HEK293 (cell line): ENCODE results near the gene ZNF865.

Experiments
- CTCF ChIA-PET: fragments of 350-600 bp; formaldehyde crosslinking; extraction: SDS; loops from one replicate; lab custom pipeline; 2021; ENCODE audit warnings: antibody characterized with exemption; lab: Yijun Ruan, JAX
- POLR2A ChIA-PET: fragments of 300-600 bp; formaldehyde crosslinking; extraction: SDS; loops from one replicate; lab custom pipeline; 2020; ENCODE audit warnings: antibody characterized with exemption, inconsistent platforms; lab: Yijun Ruan, JAX
- H3K27ac ChIP-seq: fragments of 200-500 bp; sonication (Bioruptor generic); 2 replicates; pipeline ENCODE4 v1.5.1; 2014; ENCODE audit warnings: low read depth, low read length, control low read depth, inconsistent platforms; ENCODE audit errors: extremely low read depth
- H3K36me3 ChIP-seq, 2 experiments: fragments of 200-500 bp in 1 of 2; sonication (Bioruptor generic) in 1 of 2; 1 replicate in 1 of 2; 2 replicates in 1 of 2; pipeline ENCODE4 v1.5.1; 2014 to 2017; ENCODE audit warnings: inconsistent platforms in 2 of 2, low read length in 2 of 2; ENCODE audit not compliant: control insufficient read depth in 2 of 2, insufficient read depth in 1 of 2
- H3K4me1 ChIP-seq: fragments of 200-500 bp; sonication (Bioruptor generic); 2 replicates; pipeline ENCODE4 v1.5.1; 2014; ENCODE audit warnings: mild to moderate bottlenecking, low read length, inconsistent platforms; ENCODE audit not compliant: control insufficient read depth, insufficient read depth
- H3K4me3 ChIP-seq: 2 replicates; pipeline ENCODE4 v1.5.1; 2011; ENCODE audit warnings: low read depth, mild to moderate bottlenecking, control low read depth, low read length, moderate library complexity
- H3K9me3 ChIP-seq: fragments of 200-500 bp; sonication (Bioruptor generic); 2 replicates; pipeline ENCODE4 v1.5.1; 2014; ENCODE audit warnings: low read depth, low read length, inconsistent platforms; ENCODE audit not compliant: control insufficient read depth, insufficient read depth
- HIC1 ChIP-seq: fragments of 450-650 bp; formaldehyde crosslinking; IDR thresholded peaks from 2 replicates; pipeline ENCODE4 v1.5.1; 2016; ENCODE audit warnings: missing biosample characterization, missing genetic modification characterization
- KLF16 ChIP-seq: fragments of 450-650 bp; formaldehyde crosslinking; IDR thresholded peaks from 2 replicates; pipeline ENCODE4 v1.5.1; 2017; ENCODE audit warnings: missing biosample characterization, missing genetic modification characterization
- KLF9 ChIP-seq: fragments of 450-650 bp; formaldehyde crosslinking; IDR thresholded peaks from 2 replicates; pipeline ENCODE4 v1.5.1; 2016; ENCODE audit warnings: missing biosample characterization, missing genetic modification characterization, low read depth
- OVOL3 ChIP-seq: fragments of 450-650 bp; formaldehyde crosslinking; IDR thresholded peaks from 2 replicates; pipeline ENCODE4 v1.5.1; 2016; ENCODE audit warnings: missing biosample characterization, missing genetic modification characterization
- PATZ1 ChIP-seq: fragments of 450-650 bp; formaldehyde crosslinking; IDR thresholded peaks from 2 replicates; pipeline ENCODE4 v1.5.1; 2016; ENCODE audit warnings: missing biosample characterization, missing genetic modification characterization
- SETDB1 ChIP-seq: IDR thresholded peaks from one replicate; pipeline ENCODE4 v1.6.1; 2017; ENCODE audit warnings: mild to moderate bottlenecking, low read length, moderate library complexity, mixed read lengths; ENCODE audit not compliant: insufficient read length
- ZBTB10 ChIP-seq: fragments of 450-650 bp; formaldehyde crosslinking; IDR thresholded peaks from 2 replicates; pipeline ENCODE4 v1.5.1; 2016; ENCODE audit warnings: missing biosample characterization, missing genetic modification characterization
- ZBTB48 ChIP-seq: fragments of 450-650 bp; formaldehyde crosslinking; IDR thresholded peaks from 2 replicates; pipeline ENCODE4 v1.5.1; 2016; ENCODE audit warnings: missing biosample characterization, missing genetic modification characterization
- ZFP3 ChIP-seq: fragments of 450-650 bp; formaldehyde crosslinking; IDR thresholded peaks from 2 replicates; pipeline ENCODE4 v1.5.1; 2016; ENCODE audit warnings: low read depth, missing biosample characterization, missing genetic modification characterization
- ZNF140 ChIP-seq: fragments of 450-650 bp; formaldehyde crosslinking; IDR thresholded peaks from 2 replicates; pipeline ENCODE4 v1.5.1; 2016; ENCODE audit warnings: missing biosample characterization, missing genetic modification characterization
- ZNF155 ChIP-seq: fragments of 450-650 bp; formaldehyde crosslinking; IDR thresholded peaks from 2 replicates; pipeline ENCODE4 v1.5.1; 2016; ENCODE audit warnings: missing biosample characterization, missing genetic modification characterization
- ZNF202 ChIP-seq: fragments of 450-650 bp; formaldehyde crosslinking; IDR thresholded peaks from 2 replicates; pipeline ENCODE4 v1.5.1; 2016; ENCODE audit warnings: missing biosample characterization, missing genetic modification characterization, borderline replicate concordance
- ZNF211 ChIP-seq: fragments of 450-650 bp; formaldehyde crosslinking; IDR thresholded peaks from 2 replicates; pipeline ENCODE4 v1.5.1; 2016; ENCODE audit warnings: low read depth, missing biosample characterization, missing genetic modification characterization
- ZNF214 ChIP-seq: fragments of 450-650 bp; formaldehyde crosslinking; IDR thresholded peaks from 2 replicates; pipeline ENCODE4 v1.5.1; 2017; ENCODE audit warnings: missing biosample characterization, mild to moderate bottlenecking, missing genetic modification characterization, borderline replicate concordance
- ZNF24 ChIP-seq: fragments of 450-650 bp; formaldehyde crosslinking; IDR thresholded peaks from 2 replicates; pipeline ENCODE4 v1.5.1; 2016; ENCODE audit warnings: missing biosample characterization, missing genetic modification characterization
- ZNF248 ChIP-seq: fragments of 450-650 bp; formaldehyde crosslinking; IDR thresholded peaks from 2 replicates; pipeline ENCODE4 v1.5.1; 2017; ENCODE audit warnings: missing biosample characterization, missing genetic modification characterization
- ZNF391 ChIP-seq: fragments of 450-650 bp; formaldehyde crosslinking; IDR thresholded peaks from 2 replicates; pipeline ENCODE4 v1.5.1; 2016; ENCODE audit warnings: low read depth, missing biosample characterization, missing genetic modification characterization, borderline replicate concordance
- ZNF394 ChIP-seq: fragments of 450-650 bp; formaldehyde crosslinking; IDR thresholded peaks from 2 replicates; pipeline ENCODE4 v1.5.1; 2016; ENCODE audit warnings: missing biosample characterization, missing genetic modification characterization, mild to moderate bottlenecking, moderate library complexity, borderline replicate concordance
- ZNF449 ChIP-seq: fragments of 450-650 bp; formaldehyde crosslinking; IDR thresholded peaks from 2 replicates; pipeline ENCODE4 v1.5.1; 2017; ENCODE audit warnings: missing biosample characterization, mild to moderate bottlenecking, missing genetic modification characterization, moderate library complexity
- ZNF530 ChIP-seq: fragments of 450-650 bp; formaldehyde crosslinking; IDR thresholded peaks from 2 replicates; pipeline ENCODE4 v1.5.1; 2016; ENCODE audit warnings: low read depth, missing biosample characterization, missing genetic modification characterization
- ZNF558 ChIP-seq: fragments of 450-650 bp; formaldehyde crosslinking; IDR thresholded peaks from 2 replicates; pipeline ENCODE4 v1.5.1; 2016; ENCODE audit warnings: missing biosample characterization, missing genetic modification characterization
- ZNF580 ChIP-seq: fragments of 450-650 bp; formaldehyde crosslinking; IDR thresholded peaks from 2 replicates; pipeline ENCODE4 v1.5.1; 2016; ENCODE audit warnings: missing biosample characterization, missing genetic modification characterization
- ZNF600 ChIP-seq: fragments of 450-650 bp; formaldehyde crosslinking; IDR thresholded peaks from 2 replicates; pipeline ENCODE4 v1.5.1; 2016; ENCODE audit warnings: missing biosample characterization, missing genetic modification characterization
- ZNF707 ChIP-seq: fragments of 450-650 bp; formaldehyde crosslinking; IDR thresholded peaks from 2 replicates; pipeline ENCODE4 v1.5.1; 2016; ENCODE audit warnings: missing biosample characterization, missing genetic modification characterization

Gene ZNF865

GRCh38 chr19:55659822-55660221 is 54.4 kb downstream of the ZNF865 start:
- no peaks in the 10 kb centered on the region for H3K9me3 ChIP-seq
- TF ChIP-seq ZNF24 (no peak), KLF9 (0 out of 2 replicates have a peak, but pooled peaks have one; percentile 33)
- ChIA-PET CTCF (interaction anchor here (0.6 to 1.7 kb wide), 3 partner anchors 12 to 650 kb away, joined by 3 to 10 read pairs (median 3); no protein-coding TSS in a partner anchor), POLR2A (interaction anchor here (1.6 kb wide), 1 partner anchor 12 kb away, joined by 4 read pairs; no protein-coding TSS in a partner anchor)
- H3K4me3 ChIP-seq, result no peak overlapping the region
- H3K27ac ChIP-seq, result no peak overlapping the region
- H3K4me1 ChIP-seq, result peaks cover 11% of the 10 kb centered on the region
- H3K36me3 ChIP-seq, result peaks cover 52 to 84% of the 10 kb centered on the region in 2 experiments

- ChIA-PET POLR2A (interaction anchor here (0.6 to 1.6 kb wide), 2 partner anchors 11 to 128 kb away, joined by 4 to 6 read pairs; no protein-coding TSS in a partner anchor), CTCF (interaction anchor here (1.7 kb wide), 1 partner anchor 11 kb away, joined by 10 read pairs; no protein-coding TSS in a partner anchor)
- peaks cover 11% of the 10 kb centered on the region for H3K4me1 ChIP-seq
- H3K36me3 ChIP-seq, result peaks cover 54 to 90% of the 10 kb centered on the region in 2 experiments
- no peaks in the 10 kb centered on the region for H3K9me3 ChIP-seq
- no peak overlapping the region for H3K27ac ChIP-seq
- no peak overlapping the region for H3K4me3 ChIP-seq
- TF ChIP-seq ZBTB48 (tag by site-specific recombination), result no peak
- TF ChIP-seq ZNF600 (tag by site-specific recombination), result no peak
- TF ChIP-seq ZFP3 (tag by site-specific recombination), result no peak
- no peak for TF ChIP-seq ZNF391
- TF ChIP-seq ZBTB10 (tag by site-specific recombination), result no peak
- no peak for TF ChIP-seq ZNF24
- no peak for TF ChIP-seq ZNF449
These were observed 55.0 kb downstream of the ZNF865 start for GRCh38 chr19:55660404-55660803.

- Histone ChIP-seq H3K4me1 (peaks cover 11% of the 10 kb centered on the region), H3K9me3 (no peaks in the 10 kb centered on the region), H3K27ac (no peak overlapping the region), H3K36me3 (peaks cover 54 to 91% of the 10 kb centered on the region in 2 experiments), H3K4me3 (no peak overlapping the region)
- CTCF ChIA-PET, result interaction anchor here (1.7 kb wide), 1 partner anchor 10 kb away, joined by 10 read pairs; no protein-coding TSS in a partner anchor
- POLR2A ChIA-PET, result no interaction called here
- TF ChIP-seq ZNF530 (no peak), ZNF580 (tag by site-specific recombination) (no peak), ZNF155 (tag by site-specific recombination) (no peak), ZNF140 (tag by site-specific recombination) (no peak), PATZ1 (tag by site-specific recombination) (no peak), ZNF558 (no peak), SETDB1 (no peak), ZNF248 (tag by site-specific recombination) (no peak), ZNF394 (tag by site-specific recombination) (no peak), HIC1 (tag by site-specific recombination) (no peak), ZNF211 (tag by site-specific recombination) (no peak), ZNF707 (tag by site-specific recombination) (no peak), OVOL3 (tag by site-specific recombination) (no peak), KLF16 (no peak), ZNF202 (tag by site-specific recombination) (no peak), ZNF214 (tag by site-specific recombination) (no peak)
These were observed 55.5 kb downstream of the ZNF865 start for GRCh38 chr19:55660991-55661390.
